ENCODE measurements around the gene RYR3. TPM values are rescaled to one million over a fixed set of nuclear protein-coding genes. Genes with fewer than 3 reads are reported as not detected.
A peak's percentile ranks its signal among the peaks of the same experiment; 100 is the strongest.

The RYR3 gene
- total RNA-seq, 1 donor, result not detected

- H3K4me3 ChIP-seq (ENCODE audit: low read depth, low read length), result no peak overlapping the region
- TF ChIP-seq, protein P1, sequence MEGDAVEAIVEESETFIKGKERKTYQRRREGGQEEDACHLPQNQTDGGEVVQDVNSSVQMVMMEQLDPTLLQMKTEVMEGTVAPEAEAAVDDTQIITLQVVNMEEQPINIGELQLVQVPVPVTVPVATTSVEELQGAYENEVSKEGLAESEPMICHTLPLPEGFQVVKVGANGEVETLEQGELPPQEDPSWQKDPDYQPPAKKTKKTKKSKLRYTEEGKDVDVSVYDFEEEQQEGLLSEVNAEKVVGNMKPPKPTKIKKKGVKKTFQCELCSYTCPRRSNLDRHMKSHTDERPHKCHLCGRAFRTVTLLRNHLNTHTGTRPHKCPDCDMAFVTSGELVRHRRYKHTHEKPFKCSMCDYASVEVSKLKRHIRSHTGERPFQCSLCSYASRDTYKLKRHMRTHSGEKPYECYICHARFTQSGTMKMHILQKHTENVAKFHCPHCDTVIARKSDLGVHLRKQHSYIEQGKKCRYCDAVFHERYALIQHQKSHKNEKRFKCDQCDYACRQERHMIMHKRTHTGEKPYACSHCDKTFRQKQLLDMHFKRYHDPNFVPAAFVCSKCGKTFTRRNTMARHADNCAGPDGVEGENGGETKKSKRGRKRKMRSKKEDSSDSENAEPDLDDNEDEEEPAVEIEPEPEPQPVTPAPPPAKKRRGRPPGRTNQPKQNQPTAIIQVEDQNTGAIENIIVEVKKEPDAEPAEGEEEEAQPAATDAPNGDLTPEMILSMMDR (IDR thresholded peaks at IDR 0.05; ENCODE audit: insufficient read depth, low read depth, low read length), result no peak
- no peak for DNase-seq (ENCODE audit: low read depth)
These were observed 27.2 kb upstream of the RYR3 start for GRCh38 chr15:33283576-33283975.

- peak; percentile 8 for DNase-seq (ENCODE audit: low read depth)
- TF ChIP-seq, protein P1 (IDR thresholded peaks at IDR 0.05; ENCODE audit: insufficient read depth, low read depth, low read length), result no peak
- no peak overlapping the region for H3K4me3 ChIP-seq (ENCODE audit: low read depth, low read length)
These were observed 26.4 kb upstream of the RYR3 start for GRCh38 chr15:33284336-33284735.

- peak; percentile 57 for DNase-seq (ENCODE audit: low read depth)
- H3K4me3 ChIP-seq (ENCODE audit: low read depth, low read length), result no peak overlapping the region
- TF ChIP-seq, protein P1 (IDR thresholded peaks at IDR 0.05; ENCODE audit: insufficient read depth, low read depth, low read length), result peak; percentile 65
These were observed 18.0 kb upstream of the RYR3 start for GRCh38 chr15:33292717-33293307.

- DNase-seq (ENCODE audit: low read depth), result no peak
- H3K4me3 ChIP-seq (ENCODE audit: low read depth, low read length), result no peak overlapping the region
- TF ChIP-seq, protein P1 (IDR thresholded peaks at IDR 0.05; ENCODE audit: insufficient read depth, low read depth, low read length), result no peak
These were observed 16.9 kb upstream of the RYR3 start for GRCh38 chr15:33293713-33294334.

GRCh38 chr15:33296050-33296449 is 14.7 kb upstream of the RYR3 start:
- TF ChIP-seq, protein P1 (IDR thresholded peaks at IDR 0.05; ENCODE audit: insufficient read depth, low read depth, low read length), result no peak
- no peak for DNase-seq (ENCODE audit: low read depth)

GRCh38 chr15:33296856-33297255 is 13.9 kb upstream of the RYR3 start:
- H3K4me3 ChIP-seq (ENCODE audit: low read depth, low read length), result no peak overlapping the region
- TF ChIP-seq, protein P1 (IDR thresholded peaks at IDR 0.05; ENCODE audit: insufficient read depth, low read depth, low read length), result no peak
- no peak for DNase-seq (ENCODE audit: low read depth)

More at GRCh38 chr15:33296050-33296449, 14.7 kb upstream of the RYR3 start:
- H3K4me3 ChIP-seq (ENCODE audit: low read depth, low read length), result no peak overlapping the region

Measured in fibroblast of villous mesenchyme (primary cell).